Measurements from ENCODE around the gene CDKL2.
A peak's percentile ranks its signal among the peaks of the same experiment; 100 is the strongest.
"Not testable (repeated sequence)": the region's sequence is repeated elsewhere in the genome, so short reads cannot be mapped to it uniquely, and the experiment has no call there.

The CDKL2 gene

DNA sequence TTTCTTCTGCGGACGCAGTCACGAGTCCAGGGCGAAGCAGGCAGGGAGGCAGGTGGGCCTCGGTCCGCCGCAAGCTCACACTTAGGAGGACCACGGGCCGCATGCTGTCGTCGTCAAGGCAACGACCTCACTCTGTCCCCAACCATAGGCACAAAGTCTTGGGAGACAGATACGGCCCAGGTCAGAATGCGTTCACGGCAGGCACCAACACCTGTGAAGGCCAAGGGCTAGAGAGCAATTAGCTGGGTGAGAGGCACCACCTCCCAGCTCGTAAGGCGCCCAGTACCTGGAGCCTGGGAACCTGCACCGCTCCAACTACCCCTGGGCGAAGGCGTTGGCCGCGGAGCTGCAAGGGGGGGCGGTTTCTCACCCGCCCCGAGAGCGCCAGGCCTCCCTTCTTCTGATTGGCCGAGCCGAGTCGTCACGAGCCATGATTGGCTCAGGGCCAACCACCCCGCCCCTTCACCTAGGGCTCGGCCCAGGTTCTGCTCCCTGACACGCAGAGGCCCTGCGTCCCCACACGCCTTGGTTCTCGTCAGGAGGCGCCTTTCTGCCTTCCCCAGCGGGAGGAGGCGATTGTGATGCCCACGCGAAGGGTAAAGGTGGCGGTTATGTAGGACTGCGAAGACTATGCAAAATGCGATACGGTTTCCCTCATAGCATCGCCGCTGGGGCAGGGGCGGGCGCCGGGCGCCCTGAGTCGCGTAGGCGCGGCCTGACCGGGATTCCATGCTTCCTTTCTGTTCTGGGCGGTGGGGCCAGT, at the start of gene CDKL2:
CDKL2 (minus strand) TSS at position 355 of the 763 bp plus-strand sequence. CDS start 4,540 bp downstream, outside the sequence.
- DNase-seq (ENCODE audit: low read depth in 2 of 3, low spot score in 1 of 3) = peak; percentile 81 to 87 (median 86)

DNA sequence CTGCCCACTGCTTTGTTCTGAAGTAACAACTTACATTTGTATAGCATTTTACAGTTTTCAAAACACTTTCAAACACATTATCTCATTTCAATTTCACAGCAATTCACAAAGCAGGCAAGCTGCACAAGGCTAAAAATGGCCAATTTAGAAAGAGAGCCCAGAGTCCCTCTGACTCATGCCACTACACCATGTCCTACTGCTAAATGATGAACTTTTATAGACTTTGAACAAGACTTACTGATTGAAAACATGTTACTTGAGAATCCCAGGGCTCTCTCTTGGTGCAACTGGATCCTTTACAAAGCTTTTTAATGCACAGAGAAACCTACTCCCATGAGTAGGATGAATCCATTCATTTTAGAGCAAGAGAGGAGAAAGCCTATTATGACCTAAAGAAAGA, 48.6 kb upstream of the CDKL2 start:
- DNase-seq (ENCODE audit: low read depth in 2 of 3, low spot score in 1 of 3) = no peak

DNA sequence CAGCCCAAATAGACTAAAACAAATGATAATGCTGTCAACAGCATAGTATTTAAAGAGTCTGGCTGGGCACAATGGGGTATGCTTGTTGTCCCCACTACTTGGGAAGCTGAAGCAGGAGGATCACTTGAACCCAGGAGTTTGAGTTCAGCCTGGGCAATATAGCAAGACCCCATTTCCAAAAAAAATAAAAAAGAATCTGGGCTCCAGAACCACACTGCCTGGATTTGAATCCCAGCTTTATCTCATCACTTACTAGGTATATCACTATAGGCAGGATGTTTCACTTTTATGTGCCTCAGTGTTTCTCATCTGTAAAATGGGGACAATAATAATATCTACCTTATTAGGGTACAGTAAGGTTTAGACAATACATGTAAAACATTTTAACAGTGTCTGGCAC, 48.1 kb upstream of the CDKL2 start:
- no peak for DNase-seq (ENCODE audit: low read depth in 2 of 3, low spot score in 1 of 3)

DNA sequence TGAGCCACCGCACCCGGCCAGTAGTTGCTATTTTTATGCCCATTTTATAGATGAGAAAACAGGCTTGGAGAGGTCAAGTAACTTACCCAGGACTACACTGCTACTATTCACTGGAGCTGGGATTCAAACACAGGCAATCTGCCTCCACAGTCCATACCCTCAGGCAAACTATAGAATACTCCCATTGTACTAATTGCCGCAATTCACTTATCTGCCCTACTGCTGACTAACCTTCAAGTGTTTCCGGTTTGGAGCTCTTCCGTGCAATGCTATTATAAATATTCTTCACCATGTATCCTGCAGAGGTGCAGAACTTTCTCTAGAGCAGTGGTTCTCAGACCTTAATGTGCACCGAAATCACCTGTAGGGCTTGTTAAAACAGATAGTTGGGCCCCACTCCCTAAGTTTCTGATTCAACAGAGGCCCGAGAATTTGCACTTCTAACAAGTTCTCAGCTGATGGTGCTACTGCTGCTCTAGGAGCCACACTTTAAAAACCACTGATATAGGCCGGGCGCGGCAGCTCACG, 44.7 kb upstream of the CDKL2 start:
- DNase-seq (ENCODE audit: low read depth in 2 of 3, low spot score in 1 of 3) = no peak

DNA sequence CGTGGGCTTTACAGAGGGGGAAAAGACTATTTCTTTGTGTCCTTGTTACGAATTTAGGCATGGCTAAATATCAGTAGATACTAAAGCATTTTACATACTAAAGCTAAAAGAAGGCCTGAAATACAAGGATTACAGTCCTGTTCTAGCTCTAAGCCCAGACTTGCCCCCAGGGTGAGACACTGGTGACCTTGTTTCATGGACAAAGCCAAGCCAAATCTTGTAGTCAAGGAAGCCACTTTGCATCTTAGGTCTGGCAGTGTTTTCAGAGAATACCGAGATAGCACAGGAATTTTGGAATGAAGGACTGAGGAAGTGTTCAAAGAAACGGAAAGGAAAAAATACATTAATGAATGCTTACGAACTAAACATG, 43.6 kb upstream of the CDKL2 start:
- no peak for DNase-seq (ENCODE audit: low read depth in 2 of 3, low spot score in 1 of 3)

DNA sequence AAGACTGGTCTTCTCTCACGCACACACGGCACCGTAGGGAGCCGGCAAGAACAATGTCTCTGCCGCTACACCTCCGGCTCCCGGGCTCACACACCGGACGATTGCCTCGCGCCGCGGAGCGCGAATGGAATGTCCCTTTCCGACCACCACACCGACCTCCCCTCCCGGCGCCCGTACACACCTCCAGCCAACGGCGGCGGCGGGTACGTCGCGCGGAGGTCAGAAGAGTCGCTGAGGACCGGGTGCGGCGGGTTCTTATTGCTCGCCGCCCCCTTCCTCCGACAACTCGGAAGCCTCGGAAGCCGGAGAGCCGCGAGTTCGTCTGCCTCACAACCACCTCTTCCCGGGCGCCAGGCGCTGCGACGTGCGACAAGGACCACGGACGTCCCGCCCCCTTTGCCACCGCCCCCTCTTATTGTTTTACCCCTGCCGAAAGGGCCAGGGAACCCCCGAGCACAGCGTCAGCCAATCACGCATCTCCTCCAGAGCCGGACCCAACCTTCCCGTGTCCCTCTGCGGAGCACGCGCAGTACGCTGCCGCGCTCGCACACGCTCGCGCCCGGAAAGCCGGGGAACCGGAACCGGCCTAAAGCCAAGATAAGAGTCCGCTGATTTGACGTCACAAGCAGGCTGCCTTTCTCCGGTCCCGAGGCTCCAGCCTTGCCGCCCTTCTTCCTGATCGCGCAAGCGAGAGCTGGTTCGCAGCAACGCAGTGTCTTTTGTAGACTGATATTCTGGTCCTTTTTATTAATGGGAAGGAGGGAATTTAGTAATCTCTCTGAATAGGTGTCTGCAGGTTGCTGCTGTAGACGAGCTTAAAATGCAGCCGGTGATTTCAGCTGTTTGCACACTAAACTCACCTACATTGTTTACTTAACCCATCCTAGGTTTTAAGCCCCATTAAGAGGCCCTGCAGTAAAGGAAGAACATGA, 43.0 kb upstream of the CDKL2 start, which contains the start of gene G3BP2:
G3BP2 (minus strand) TSS at position 385 of the 932 bp plus-strand sequence. CDS start 11,386 bp downstream, outside the sequence.
- peak; percentile 94 to 96 (median 94) for DNase-seq (ENCODE audit: low read depth in 2 of 3, low spot score in 1 of 3)

DNA sequence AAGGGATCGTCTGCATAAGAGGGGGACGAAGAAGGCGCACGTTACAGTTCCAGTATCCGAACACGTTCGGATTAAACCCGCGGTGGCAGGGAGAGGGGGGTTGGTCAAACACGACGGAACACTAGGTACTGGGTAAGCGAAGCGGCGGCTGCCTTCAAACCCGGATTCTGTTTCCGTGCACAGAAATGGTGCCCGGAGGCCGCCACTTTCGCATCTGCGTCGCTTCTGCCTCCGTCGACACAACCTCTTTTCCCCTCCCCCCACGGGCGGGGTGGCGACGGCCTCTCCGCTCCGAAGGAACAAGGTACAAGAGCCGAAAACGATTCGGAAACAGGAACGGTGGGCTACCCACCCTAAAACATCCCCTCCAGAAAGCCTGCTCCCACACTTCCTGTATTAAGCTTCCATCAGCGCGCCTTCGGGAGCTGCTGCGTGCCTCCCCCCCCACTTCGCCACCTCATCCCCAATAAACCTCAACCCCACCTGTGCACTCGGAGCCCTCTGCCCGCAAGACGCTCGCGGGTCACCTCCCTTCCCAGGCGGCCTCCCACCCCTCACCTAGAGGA, 42.2 kb upstream of the CDKL2 start:
- peak; percentile 67 to 76 (median 76) for DNase-seq (ENCODE audit: low read depth in 2 of 3, low spot score in 1 of 3)

DNA sequence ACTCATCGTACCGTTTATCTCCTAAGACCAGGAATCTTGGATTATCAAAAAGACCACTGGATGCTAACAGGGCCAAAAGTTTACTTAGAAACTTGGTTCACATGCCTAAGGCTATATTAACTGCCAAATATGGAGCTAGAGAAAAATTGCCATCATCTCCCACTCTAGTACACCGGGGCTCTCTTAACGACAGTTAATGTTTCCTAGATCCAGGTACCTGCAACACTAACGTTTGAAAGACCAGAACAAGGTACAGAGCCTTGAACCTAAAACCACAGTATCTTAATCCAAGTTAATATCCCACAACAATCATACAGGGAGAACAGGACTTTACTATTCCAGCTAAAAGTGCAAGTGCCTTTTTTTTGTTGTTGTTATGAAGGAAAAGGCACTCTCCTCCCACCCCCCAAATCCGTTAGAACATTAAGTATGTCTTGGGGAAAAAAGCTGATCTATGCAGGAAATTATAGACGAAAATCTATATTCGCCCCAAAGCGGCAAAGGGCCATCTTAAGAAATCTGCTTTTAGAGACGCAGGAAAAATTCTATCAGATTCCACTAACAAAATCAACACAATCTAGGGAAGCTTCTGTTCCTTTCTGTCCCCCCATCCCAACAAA, 41.6 kb upstream of the CDKL2 start:
- no peak for DNase-seq (ENCODE audit: low read depth in 2 of 3, low spot score in 1 of 3)

DNA sequence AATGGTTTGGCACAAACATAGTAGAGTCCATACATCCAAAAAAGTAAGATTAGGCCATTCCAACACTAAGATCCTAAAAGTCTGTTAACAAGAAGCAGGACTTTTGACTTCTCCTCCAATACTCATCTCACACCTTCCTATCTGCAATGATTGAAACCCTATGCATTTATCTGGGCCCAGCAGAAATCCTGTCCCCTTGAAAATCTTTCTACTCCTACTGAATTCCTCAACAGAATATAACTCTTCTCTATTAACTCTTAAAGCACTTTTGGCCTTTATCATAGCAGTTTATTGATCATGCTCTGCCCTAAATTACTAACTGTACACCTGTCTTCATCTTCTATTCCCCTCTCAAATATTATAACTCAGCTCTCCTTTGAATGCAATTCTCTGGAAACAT, 38.3 kb upstream of the CDKL2 start:
- DNase-seq (ENCODE audit: low read depth in 2 of 3, low spot score in 1 of 3) = no peak

DNA sequence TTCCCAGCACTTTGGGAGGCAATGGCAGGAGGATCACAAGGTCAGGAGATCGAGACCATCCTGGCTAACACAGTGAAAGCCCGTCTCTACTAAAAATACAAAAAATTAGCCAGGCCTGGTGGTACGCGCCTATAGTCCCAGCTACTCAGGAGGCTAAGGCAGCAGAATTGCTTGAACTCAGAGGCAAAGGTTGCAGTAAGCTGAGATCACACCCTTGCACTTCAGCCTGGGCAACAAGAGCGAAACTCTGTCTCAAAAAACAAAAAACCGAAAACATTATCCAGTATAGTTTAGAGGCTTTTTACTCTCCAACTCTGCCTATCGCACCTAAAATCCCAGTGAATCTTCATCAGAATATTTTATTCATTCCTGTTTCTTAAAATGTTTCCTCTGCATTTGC, 37.3 kb upstream of the CDKL2 start:
- DNase-seq (ENCODE audit: low read depth in 2 of 3, low spot score in 1 of 3) = not testable (repeated sequence)

DNA sequence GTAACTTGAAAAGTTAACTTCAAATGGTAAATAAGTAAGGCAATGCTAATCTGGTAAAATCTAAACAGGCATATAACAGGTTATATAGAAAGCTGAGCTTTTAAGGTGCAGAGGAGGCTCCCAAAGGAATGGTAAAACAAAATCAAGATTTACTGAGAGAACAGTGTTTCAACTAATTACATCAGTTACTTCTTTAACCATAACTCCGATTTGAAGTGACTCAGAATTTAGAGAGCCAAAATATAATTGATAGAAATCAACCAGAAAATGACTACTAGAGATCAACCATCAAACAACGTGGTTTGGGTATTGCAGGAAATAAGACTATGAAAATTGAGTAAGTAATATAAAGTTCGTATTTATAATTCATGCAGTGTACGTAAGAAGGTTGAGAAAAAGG, 36.0 kb upstream of the CDKL2 start:
- DNase-seq (ENCODE audit: low read depth in 2 of 3, low spot score in 1 of 3) = no peak

DNA sequence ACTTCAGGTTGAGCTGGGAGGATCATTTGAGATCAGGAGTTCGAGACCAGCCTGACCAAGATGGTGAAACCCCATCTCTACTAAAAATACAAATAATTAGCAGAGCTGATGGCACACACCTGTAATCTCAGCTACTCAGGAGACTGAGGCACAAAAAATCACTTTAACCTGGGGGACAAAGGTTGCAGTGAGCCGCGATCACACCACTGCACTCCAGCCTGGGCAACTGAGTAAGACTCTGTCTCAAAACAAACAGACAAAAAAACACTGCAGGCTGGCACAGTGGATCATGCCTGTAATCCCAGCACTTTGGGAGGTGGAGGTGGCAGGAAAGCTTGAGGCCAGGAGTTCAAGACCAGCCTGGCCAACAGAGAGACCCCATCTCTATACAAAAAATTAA, 34.3 kb upstream of the CDKL2 start:
- DNase-seq (ENCODE audit: low read depth in 2 of 3, low spot score in 1 of 3) = not testable (repeated sequence)

DNA sequence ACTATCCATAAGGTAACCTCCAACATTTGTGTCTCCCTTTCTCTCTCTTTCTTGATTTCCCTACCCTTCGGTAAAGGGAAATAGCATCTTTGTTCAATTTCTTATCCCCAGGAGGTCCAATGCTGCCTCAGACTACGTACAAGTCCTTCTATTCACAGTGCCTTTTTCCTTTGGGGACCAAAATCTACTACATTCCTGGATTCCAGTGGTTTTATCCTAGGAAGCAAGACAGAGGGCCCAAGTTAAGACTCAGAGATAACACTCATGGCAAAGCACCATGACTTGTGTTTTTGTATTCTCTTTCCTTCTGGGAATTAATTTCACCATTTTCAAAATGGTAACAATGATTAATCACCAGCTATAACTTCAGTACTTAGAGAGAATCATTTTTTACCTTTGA, 32.3 kb upstream of the CDKL2 start:
- DNase-seq (ENCODE audit: low read depth in 2 of 3, low spot score in 1 of 3) = no peak

DNA sequence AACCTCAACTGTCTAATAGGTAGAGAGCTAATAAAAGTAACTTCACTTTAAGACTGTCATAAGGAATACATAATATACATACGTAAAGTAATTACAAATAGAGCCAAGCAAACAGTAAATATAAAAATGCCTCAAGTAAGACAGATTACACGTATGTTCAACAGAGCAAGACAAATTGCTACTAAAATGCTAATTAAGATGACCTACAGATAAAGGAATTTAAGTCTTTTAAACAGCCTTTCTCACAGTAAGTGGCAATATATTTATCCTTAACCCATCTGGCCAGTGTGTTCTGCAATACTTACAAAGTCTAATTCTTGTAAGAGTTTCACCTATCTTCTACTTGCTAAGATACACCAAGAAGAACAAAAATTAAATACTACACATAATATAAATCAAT, 30.2 kb upstream of the CDKL2 start:
- no peak for DNase-seq (ENCODE audit: low read depth in 2 of 3, low spot score in 1 of 3)

DNA sequence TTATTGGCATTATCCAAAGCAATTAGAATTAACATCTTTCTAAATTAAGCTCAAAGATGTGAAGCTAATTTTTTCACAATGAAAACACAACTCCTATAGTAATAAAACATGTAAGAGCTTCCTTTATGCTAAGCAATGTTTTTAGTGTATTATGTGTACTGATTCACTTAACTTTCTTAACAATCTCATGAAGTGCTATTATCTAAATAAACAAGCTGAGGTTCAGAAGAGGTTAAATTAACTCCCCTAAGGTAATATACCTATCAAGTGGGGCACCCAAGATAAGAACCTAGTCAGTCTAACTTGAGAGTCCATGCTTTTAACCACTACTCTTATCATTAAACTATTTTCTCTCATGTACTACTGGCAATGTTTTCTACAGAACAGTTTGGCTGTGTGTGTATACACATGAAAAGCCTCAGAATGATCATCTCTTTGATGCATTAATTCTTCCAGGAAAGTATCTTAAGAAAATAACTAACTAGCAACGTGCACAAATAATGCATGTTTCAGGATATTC, 29.2 kb upstream of the CDKL2 start:
- DNase-seq (ENCODE audit: low read depth in 2 of 3, low spot score in 1 of 3) = no peak

DNA sequence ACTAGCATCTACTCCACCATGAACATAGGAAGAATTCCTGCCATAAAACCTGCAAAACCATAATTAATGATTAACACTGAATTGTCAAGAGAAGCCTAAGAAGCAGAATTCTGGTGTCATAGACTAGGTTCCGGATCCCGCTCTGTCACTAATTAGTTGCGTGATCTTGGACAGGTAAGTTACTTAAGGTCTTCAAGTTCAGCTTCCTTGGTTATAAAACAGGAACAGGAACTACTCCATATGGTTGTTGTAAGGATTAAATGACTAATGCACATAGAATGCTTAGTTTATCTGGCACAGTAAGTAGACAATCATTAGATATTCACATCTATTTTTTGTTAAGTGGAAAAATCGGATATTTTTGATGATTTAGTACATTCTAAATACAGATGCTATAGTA, 28.5 kb upstream of the CDKL2 start:
- DNase-seq (ENCODE audit: low read depth in 2 of 3, low spot score in 1 of 3) = no peak

DNA sequence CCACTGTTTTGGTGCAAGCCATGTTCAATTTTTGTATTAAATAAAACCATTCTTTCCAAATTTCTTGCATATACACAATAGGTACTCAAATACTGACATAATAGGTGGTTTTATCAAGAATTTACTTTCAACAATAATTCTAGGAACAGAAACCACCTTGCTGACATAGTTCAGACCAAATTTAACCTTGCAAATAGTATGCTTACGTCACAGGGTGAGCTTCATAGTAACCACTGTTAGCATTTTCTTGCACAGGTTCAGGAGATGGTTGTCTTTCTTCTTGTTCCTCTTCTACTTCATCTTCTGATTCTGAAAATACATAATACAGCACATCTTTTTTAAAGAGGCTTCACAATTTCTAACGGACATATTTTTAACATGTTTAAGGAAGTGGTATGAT, 25.2 kb upstream of the CDKL2 start:
- DNase-seq (ENCODE audit: low read depth in 2 of 3, low spot score in 1 of 3) = no peak

DNA sequence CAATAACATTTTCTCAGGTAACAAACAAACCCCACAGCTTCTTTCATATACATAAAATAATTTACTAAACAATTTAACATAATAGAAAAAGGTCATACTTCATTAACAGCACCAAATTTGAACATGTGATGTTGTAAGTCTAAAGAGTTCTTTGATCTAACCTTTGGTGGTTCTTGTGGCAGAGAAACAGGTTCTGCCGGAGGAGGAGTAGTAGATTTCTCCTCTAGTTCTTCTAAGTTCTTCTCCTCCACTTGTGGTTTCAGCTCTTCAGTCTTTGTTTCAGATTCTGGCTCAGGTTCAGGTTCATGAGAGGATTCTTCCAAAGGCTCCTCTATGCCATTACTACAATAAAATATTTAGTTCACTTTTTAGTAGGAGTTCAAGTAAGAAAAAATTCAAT, 24.6 kb upstream of the CDKL2 start:
- DNase-seq (ENCODE audit: low read depth in 2 of 3, low spot score in 1 of 3) = no peak

DNA sequence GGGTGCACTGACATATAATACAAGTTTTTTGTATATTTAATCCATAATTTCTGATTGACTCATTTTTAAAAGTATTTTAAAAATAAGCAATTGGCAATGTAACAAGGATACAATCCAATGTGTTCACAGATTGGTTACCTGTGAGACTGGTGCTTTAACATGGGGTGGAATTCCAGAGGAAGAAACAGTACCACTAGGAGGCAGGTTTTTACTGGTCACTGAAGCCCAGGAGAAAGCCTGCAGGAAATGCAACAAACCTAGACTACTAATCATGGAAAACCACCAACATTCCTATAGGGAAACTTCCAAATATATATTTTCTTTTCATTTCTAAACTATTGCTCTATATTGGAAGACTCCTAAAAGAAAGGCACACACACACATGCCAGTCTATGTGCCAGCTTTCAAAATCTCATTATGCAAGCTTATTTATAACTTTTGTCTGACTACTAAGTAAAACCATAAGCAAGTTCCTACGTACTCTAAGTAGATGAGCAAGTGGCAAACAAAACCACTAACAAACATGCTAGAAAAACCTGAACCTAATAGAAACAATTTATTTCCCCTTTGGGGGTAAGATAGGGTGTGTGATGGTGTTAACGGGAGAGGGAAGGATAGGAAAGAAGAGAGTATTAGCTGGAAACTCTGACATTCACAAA, 23.6 kb upstream of the CDKL2 start:
- no peak for DNase-seq (ENCODE audit: low read depth in 2 of 3, low spot score in 1 of 3)

DNA sequence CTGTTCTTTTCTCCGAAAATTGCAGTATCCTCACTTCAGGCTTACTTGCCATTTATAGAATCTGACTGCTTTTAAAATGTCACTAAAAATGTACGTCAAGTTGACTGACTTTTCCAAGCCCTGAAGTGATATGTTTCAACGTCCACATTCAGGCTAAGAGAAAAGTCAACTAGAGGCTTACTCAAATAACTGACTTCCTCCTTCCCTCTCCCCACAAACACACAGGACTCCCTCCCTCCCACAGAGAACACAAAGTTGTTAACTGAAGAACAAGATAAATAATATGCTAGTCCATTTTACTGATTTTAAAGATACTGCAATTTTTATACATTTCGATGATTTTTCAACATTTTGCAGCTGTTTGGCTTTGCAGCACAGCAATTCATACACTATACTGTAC, 13.8 kb upstream of the CDKL2 start:
- no peak for DNase-seq (ENCODE audit: low read depth in 2 of 3, low spot score in 1 of 3)
